C4-2B (cell line): ENCODE results near the gene DNAJA3.

Experiments used
- CTCF ChIP-seq: fragments of 450-650 bp; conservative IDR thresholded peaks from 2 replicates; pipeline ENCODE4 v1.5.1; 2017; ENCODE audit warnings: mild to moderate bottlenecking
- ZFX ChIP-seq: fragments of 450-650 bp; IDR thresholded peaks from 2 replicates; pipeline ENCODE4 v1.6.1; 2017

GRCh38 chr16:4386951-4387565 lies 38.6 kb upstream of the DNAJA3 start:
- TF ChIP-seq CTCF (no peak), ZFX (no peak)
